Muscle of leg (tissue), 11 donors: ENCODE results near the gene RUNX1. TPM values are rescaled to one million over a fixed set of nuclear protein-coding genes. Genes with fewer than 3 reads are reported as not detected.

Source experiments
- DNase-seq: peaks from one replicate; pipeline ENCODE4 v3.0.0; 2013
- H3K27ac ChIP-seq: one replicate; pipeline ENCODE4 v1.5.1; 2013; ENCODE audit warnings: mild to moderate bottlenecking, low read length, control low read depth
- H3K27me3 ChIP-seq: one replicate; pipeline ENCODE4 v1.6.1; 2013; ENCODE audit warnings: low read length; ENCODE audit not compliant: control insufficient read depth, insufficient read depth
- H3K36me3 ChIP-seq: one replicate; pipeline ENCODE4 v1.6.1; 2013; ENCODE audit warnings: low read length; ENCODE audit not compliant: control insufficient read depth, insufficient read depth
- H3K4me1 ChIP-seq: one replicate; pipeline ENCODE4 v1.6.1; 2013; ENCODE audit warnings: low read length; ENCODE audit not compliant: control insufficient read depth, insufficient read depth
- H3K4me3 ChIP-seq: one replicate; pipeline ENCODE4 v1.5.1; 2013; ENCODE audit warnings: low read length, control low read depth
- H3K9me3 ChIP-seq: replicated peaks from 2 replicates; pipeline ENCODE4 v1.6.1; 2013; ENCODE audit warnings: low read depth, low read length; ENCODE audit not compliant: control insufficient read depth
- WGBS: methylation state at CpG from one replicate; pipeline ENCODE4 v1.1.5; 2013; ENCODE audit warnings: missing lambda C conversion rate; ENCODE audit not compliant: insufficient coverage; 5-methylcytosine and 5-hydroxymethylcytosine counted together
- polyA plus RNA-seq, 8 donors: library from polyadenylated mRNA; unstranded; fragments of 120-200 nt; gene quantifications; one replicate each; pipeline versions ENCODE4 v1.2.1 to v1.2.3, GENCODE V29; 2013; ENCODE audit warnings: inconsistent platforms in 1 of 8, low replicate concordance in 1 of 8; ENCODE audit not compliant: insufficient read length in 8 of 8, insufficient read depth in 1 of 8
- total RNA-seq: library from RNA; stranded (reverse); fragments of 120-200 nt; gene quantifications from one replicate; pipeline ENCODE4 v1.2.4, GENCODE V29; 2013

Gene RUNX1
- total and polyA plus RNA-seq, 9 donors: 3.6 to 8.8 (median 5.0) TPM

DNA sequence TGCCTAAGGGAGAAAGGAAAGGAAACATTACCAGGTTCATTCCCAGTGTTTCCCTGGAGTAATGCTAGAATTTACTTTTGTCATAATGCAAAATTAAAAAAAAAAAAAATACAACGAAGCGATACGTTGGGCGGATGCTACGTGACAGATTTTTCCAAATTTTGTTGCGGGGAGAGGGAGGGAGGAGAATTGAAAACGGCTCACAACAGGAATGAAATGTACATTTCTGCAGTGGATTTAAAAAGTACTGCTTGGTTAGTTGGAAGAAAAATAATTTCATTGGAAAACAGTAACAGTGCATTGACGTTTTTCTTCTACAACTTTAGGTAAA is 157.5 kb downstream of the RUNX1 start:
- DNase-seq: no peak

DNA sequence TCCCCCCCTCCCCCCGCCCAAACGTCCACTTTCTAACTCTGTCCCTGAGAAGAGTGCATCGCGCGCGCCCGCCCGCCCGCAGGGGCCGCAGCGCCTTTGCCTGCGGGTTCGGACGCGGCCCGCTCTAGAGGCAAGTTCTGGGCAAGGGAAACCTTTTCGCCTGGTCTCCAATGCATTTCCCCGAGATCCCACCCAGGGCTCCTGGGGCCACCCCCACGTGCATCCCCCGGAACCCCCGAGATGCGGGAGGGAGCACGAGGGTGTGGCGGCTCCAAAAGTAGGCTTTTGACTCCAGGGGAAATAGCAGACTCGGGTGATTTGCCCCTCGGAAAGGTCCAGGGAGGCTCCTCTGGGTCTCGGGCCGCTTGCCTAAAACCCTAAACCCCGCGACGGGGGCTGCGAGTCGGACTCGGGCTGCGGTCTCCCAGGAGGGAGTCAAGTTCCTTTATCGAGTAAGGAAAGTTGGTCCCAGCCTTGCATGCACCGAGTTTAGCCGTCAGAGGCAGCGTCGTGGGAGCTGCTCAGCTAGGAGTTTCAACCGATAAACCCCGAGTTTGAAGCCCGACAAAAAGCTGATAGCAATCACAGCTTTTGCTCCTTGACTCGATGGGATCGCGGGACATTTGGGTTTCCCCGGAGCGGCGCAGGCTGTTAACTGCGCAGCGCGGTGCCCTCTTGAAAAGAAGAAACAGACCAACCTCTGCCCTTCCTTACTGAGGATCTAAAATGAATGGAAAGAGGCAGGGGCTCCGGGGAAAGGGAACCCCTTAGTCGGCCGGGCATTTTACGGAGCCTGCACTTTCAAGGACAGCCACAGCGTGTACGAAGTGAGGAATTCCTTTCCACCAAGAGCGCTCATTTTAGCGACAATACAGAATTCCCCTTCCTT is 158.1 kb downstream of the RUNX1 start:
- no peaks in the 10 kb centered on the region for H3K36me3 ChIP-seq
- DNase-seq: peak; percentile 51
- H3K27me3 ChIP-seq: peaks cover 46% of the 10 kb centered on the region
- H3K9me3 ChIP-seq: no peaks in the 10 kb centered on the region
- peak overlapping the region; percentile 46 for H3K4me3 ChIP-seq
- peak overlapping the region; percentile 71 for H3K27ac ChIP-seq
- WGBS: 3% methylated on average over 34 of the region's 60 CpGs
- peaks cover 26% of the 10 kb centered on the region for H3K4me1 ChIP-seq

More for the DNA sequence above, 157.5 kb downstream of the RUNX1 start:
- Histone ChIP-seq H3K4me1 (peaks cover 20% of the 10 kb centered on the region), H3K27me3 (peaks cover 39% of the 10 kb centered on the region), H3K27ac (peak overlapping the region; percentile 21), H3K9me3 (no peaks in the 10 kb centered on the region), H3K36me3 (no peaks in the 10 kb centered on the region), H3K4me3 (peak overlapping the region; percentile 46)
- WGBS: 15% methylated on average over 6 of the region's 8 CpGs

DNA sequence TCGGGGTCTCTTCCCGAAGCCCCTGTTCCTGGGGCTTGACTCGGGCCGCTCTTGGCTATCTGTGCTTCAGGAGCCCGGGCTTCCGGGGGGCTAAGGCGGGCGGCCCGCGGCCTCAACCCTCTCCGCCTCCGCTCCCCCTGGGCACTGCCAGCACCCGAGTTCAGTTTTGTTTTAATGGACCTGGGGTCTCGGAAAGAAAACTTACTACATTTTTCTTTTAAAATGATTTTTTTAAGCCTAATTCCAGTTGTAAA is 158.7 kb downstream of the RUNX1 start:
- Histone ChIP-seq H3K36me3 (no peaks in the 10 kb centered on the region), H3K27me3 (peaks cover 47% of the 10 kb centered on the region), H3K4me3 (peak overlapping the region; percentile 46), H3K9me3 (no peaks in the 10 kb centered on the region), H3K27ac (peak overlapping the region; percentile 75), H3K4me1 (peaks cover 28% of the 10 kb centered on the region)
- 3% methylated on average over 6 of the region's 14 CpGs for WGBS
- DNase-seq: peak; percentile 25

DNA sequence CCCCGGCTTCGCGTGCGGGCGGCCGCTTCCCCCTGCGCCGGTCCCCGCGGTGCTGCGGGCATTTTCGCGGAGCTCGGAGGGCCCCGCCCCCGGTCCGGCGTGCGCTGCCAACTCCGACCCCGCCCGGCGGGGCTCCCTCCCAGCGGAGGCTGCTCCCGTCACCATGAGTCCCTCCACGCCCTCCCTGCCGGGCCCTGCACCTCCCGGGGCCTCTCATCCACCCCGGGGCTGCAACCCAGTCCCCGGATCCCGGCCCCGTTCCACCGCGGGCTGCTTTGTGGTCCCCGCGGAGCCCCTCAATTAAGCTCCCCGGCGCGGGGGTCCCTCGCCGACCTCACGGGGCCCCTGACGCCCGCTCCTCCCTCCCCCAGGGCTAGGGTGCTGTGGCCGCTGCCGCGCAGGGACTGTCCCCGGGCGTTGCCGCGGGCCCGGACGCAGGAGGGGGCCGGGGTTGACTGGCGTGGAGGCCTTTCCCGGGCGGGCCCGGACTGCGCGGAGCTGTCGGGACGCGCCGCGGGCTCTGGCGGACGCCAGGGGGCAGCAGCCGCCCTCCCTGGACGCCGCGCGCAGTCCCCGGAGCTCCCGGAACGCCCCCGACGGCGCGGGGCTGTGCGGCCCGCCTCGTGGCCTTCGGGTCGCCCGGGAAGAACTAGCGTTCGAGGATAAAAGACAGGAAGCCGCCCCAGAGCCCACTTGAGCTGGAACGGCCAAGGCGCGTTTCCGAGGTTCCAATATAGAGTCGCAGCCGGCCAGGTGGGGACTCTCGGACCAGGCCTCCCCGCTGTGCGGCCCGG is 159.2 kb downstream of the RUNX1 start:
- H3K4me3 ChIP-seq: peak overlapping the region; percentile 71
- H3K27me3 ChIP-seq: peaks cover 50% of the 10 kb centered on the region
- H3K27ac ChIP-seq: peak overlapping the region; percentile 93
- WGBS: under 1% methylated on average over 92 of the region's 98 CpGs
- H3K4me1 ChIP-seq: peaks cover 28% of the 10 kb centered on the region
- no peaks in the 10 kb centered on the region for H3K9me3 ChIP-seq
- DNase-seq: peak; percentile 87
- no peaks in the 10 kb centered on the region for H3K36me3 ChIP-seq

DNA sequence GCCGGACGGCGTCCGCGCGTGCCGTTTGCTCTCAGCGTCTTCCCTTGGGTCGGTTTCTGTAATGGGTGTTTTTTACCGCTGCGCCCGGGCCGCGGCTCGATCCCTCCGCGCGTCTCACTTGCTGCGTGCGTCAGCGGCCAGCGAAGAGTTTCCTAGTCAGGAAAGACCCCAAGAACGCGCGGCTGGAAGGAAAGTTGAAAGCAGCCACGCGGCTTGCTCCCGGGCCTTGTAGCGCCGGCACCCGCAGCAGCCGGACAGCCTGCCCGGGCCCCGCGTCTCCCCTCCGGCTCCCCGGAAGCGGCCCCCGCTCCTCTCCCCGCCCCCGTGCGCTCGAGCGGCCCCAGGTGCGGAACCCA is 159.8 kb downstream of the RUNX1 start:
- DNase-seq: peak; percentile 78
- peaks cover 50% of the 10 kb centered on the region for H3K27me3 ChIP-seq
- H3K27ac ChIP-seq: peak overlapping the region; percentile 93
- H3K9me3 ChIP-seq: no peaks in the 10 kb centered on the region
- H3K4me3 ChIP-seq: peak overlapping the region; percentile 71
- peaks cover 28% of the 10 kb centered on the region for H3K4me1 ChIP-seq
- under 1% methylated on average over 45 of the region's 45 CpGs for WGBS
- H3K36me3 ChIP-seq: no peaks in the 10 kb centered on the region

DNA sequence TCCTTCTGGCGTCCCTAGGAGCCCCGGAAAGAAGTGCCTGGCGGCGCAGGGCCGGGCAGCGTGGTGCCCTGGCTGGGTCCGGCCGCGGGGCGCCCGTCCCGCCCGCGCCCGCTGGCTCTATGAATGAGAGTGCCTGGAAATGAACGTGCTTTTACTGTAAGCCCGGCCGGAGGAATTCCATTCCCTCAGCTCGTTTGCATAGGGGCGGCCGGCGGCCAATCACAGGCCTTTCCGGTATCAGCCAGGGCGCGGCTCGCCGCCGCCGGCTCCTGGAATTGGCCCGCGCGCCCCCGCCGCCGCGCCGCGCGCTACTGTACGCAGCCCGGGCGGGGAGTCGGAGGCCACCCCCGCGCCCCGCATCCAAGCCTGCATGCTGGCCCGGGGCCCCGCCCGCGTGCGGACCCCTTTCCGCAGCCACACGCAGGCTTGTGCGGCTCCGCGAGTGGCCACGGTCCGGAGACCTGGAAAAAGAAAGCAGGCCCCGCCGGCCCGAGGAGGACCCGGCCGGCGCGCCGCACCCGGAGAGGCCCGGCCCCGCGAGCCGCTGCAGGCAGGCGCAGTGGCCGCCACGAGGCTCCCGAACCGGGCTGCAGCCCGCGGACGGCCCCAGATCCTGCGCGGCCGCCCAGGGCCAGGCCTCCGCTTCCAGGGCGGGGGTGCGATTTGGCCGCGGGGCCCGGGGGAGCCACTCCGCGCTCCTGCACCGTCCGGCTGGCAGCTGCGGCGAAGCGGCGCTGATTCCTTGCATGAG is 160.4 kb downstream of the RUNX1 start:
- H3K36me3 ChIP-seq: no peaks in the 10 kb centered on the region
- no peaks in the 10 kb centered on the region for H3K9me3 ChIP-seq
- under 1% methylated on average over 96 of the region's 96 CpGs for WGBS
- peak overlapping the region; percentile 71 for H3K4me3 ChIP-seq
- H3K4me1 ChIP-seq: peaks cover 28% of the 10 kb centered on the region
- H3K27ac ChIP-seq: peak overlapping the region; percentile 93
- peaks cover 46% of the 10 kb centered on the region for H3K27me3 ChIP-seq
- peak; percentile 97 for DNase-seq

DNA sequence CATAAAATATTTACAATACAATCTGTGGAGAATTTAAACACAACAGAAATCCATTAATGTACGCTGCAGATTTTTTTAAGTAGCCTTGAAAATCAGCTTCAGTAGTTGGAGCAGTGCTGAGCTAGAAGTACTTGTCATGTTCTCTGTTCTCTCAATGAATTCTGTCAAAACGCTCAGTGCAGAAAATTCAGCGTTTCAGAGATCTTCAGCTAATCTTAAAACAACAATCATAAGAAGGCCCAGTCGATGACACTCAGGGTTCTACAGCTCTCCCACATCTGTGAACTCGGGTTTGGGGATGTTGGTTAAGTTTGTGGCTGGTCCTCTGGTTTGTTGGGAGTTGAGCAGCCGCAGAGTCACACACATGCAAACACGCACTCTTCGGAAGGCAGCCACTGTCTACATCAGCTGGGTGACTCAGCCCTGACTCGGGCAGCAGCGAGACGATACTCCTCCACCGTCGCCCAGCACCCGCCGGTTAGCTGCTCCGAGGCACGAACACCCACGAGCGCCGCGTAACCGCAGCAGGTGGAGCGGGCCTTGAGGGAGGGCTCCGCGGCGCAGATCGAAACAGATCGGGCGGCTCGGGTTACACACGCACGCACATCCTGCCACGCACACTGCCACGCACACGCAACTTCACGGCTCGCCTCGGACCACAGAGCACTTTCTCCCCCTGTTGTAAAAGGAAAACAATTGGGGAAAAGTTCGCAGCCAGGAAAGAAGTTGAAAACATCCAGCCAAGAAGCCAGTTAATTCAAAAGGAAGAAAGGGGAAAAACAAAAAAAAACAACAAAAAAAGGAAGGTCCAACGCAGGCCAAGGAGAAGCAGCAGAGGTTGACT is 161.2 kb downstream of the RUNX1 start:
- DNase-seq: peak; percentile 71
- 3% methylated on average over 16 of the region's 40 CpGs for WGBS
- H3K4me3 ChIP-seq: peak overlapping the region; percentile 52
- no peaks in the 10 kb centered on the region for H3K9me3 ChIP-seq
- H3K4me1 ChIP-seq: peaks cover 28% of the 10 kb centered on the region
- H3K27me3 ChIP-seq: peaks cover 46% of the 10 kb centered on the region
- H3K36me3 ChIP-seq: no peaks in the 10 kb centered on the region
- peak overlapping the region; percentile 93 for H3K27ac ChIP-seq

DNA sequence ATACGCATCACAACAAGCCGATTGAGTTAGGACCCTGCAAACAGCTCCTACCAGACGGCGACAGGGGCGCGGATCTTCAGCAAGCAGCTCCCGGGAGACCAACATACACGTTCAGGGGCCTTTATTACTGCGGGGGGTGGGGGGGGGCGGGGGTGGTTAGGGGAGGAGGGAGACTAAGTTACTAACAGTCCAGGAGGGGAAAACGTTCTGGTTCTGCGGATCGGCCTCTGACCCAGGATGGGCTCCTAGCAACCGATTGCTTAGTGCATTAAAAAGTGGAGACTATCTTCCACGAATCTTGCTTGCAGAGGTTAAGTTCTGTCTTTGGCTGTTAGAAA is 162.0 kb downstream of the RUNX1 start:
- peak overlapping the region; percentile 22 for H3K27ac ChIP-seq

DNA sequence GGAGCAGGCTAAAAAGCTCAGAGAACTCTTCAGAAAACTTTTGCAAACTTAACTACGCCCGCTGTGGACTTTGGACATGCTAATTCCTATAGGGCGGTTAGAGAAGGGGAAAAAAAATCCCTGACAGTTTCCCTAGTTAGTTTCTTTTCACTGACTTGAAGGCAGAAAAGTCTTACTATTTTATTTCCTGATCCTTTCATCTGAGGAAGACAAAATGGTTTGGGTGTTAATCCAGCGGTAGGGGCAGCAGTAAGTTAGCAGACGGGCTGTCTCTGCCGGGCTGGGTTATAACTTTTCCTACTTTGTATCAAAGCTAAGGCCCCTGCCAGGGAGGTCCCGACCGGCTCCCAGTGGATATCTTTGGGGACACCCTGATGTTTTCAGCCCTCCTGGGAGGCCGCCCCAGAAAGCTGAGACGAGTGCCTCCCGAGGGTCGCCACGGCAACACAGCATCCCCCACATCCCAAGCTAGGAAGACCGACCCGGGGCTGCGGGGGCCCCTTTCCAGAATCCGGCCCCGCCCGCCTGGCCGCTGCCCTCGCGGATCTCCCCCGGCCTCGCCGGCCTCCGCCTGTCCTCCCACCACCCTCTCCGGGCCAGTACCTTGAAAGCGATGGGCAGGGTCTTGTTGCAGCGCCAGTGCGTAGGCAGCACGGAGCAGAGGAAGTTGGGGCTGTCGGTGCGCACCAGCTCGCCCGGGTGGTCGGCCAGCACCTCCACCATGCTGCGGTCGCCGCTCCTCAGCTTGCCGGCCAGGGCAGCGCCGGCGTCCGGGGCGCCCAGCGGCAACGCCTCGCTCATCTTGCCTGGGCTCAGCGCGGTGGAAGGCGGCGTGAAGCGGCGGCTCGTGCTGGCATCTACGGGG is 162.6 kb downstream of the RUNX1 start:
- 2% methylated on average over 49 of the region's 56 CpGs for WGBS
- DNase-seq: peak; percentile 43
- H3K27ac ChIP-seq: peak overlapping the region; percentile 55
- no peaks in the 10 kb centered on the region for H3K9me3 ChIP-seq
- peak overlapping the region; percentile 61 for H3K4me3 ChIP-seq
- H3K27me3 ChIP-seq: peaks cover 43% of the 10 kb centered on the region
- no peaks in the 10 kb centered on the region for H3K36me3 ChIP-seq
- H3K4me1 ChIP-seq: peaks cover 28% of the 10 kb centered on the region

More for the DNA sequence above, 162.0 kb downstream of the RUNX1 start:
- H3K27me3 ChIP-seq: peaks cover 46% of the 10 kb centered on the region
- H3K36me3 ChIP-seq: no peaks in the 10 kb centered on the region
- no peaks in the 10 kb centered on the region for H3K9me3 ChIP-seq
- peaks cover 28% of the 10 kb centered on the region for H3K4me1 ChIP-seq
- WGBS: 0% methylated on average over 7 of the region's 15 CpGs
- DNase-seq: no peak
- peak overlapping the region; percentile 61 for H3K4me3 ChIP-seq
